Adrenal gland (tissue), 12 donors: Measurements from ENCODE around the gene API5. TPM values are rescaled to one million over a fixed set of nuclear protein-coding genes. Genes with fewer than 3 reads are reported as not detected.

Experiments
- DNase-seq, 7 donors: peaks; one replicate each; pipeline ENCODE4 v3.0.0-alpha.2; 2019 to 2020
- H3K27ac ChIP-seq, 5 donors: fragments of 200-600 bp; sonication (generic) in 4 of 5; 1 replicate in 3 of 5; 2 replicates in 2 of 5; pipeline versions ENCODE4 v1.5.1 to v1.8.0; 2016 to 2020; ENCODE audit warnings: mild to moderate bottlenecking in 1 of 5
- H3K27me3 ChIP-seq: fragments of 200-600 bp; 2 replicates; pipeline ENCODE4 v1.8.0; 2021
- H3K36me3 ChIP-seq, 2 donors: fragments of 200-600 bp; replicated peaks in 1 of 2; 1 replicate in 1 of 2; 2 replicates in 1 of 2; pipeline versions ENCODE4 v1.5.1 to v1.8.0; 2018 to 2022
- H3K4me1 ChIP-seq, 2 donors: fragments of 200-600 bp; replicated peaks in 1 of 2; 1 replicate in 1 of 2; 2 replicates in 1 of 2; pipeline versions ENCODE4 v1.5.1 to v1.8.0; 2018 to 2021
- H3K4me3 ChIP-seq, 4 donors: fragments of 200-600 bp; sonication (generic) in 3 of 4; one replicate each; pipeline ENCODE4 v1.5.1; 2016 to 2018
- H3K9me3 ChIP-seq, 3 donors: fragments of 200-600 bp; sonication (generic) in 1 of 3; replicated peaks in 1 of 3; 1 replicate in 2 of 3; 2 replicates in 1 of 3; pipeline versions ENCODE4 v1.5.1 to v1.8.0; 2016 to 2021
- CTCF ChIP-seq, 6 experiments: fragments of 450-650 bp in 4 of 6; fragments of 200-600 bp in 2 of 6; sonication (generic) in 1 of 6; IDR thresholded peaks; 1 replicate in 5 of 6; 2 replicates in 1 of 6; pipeline versions ENCODE4 v1.5.1 to v1.8.0; 2016 to 2021; ENCODE audit warnings: antibody characterized with exemption in 6 of 6, mild to moderate bottlenecking in 2 of 6, moderate library complexity in 1 of 6
- POLR2A ChIP-seq, 2 donors: fragments of 450-650 bp; IDR thresholded peaks; one replicate each; pipeline ENCODE4 v1.6.1; 2017; ENCODE audit warnings: antibody characterized with exemption in 2 of 2, mild to moderate bottlenecking in 2 of 2, moderate library complexity in 1 of 2
- WGBS, 4 donors: extraction: QIAGEN DNeasy Blood & Tissue Kit in 2 of 4; methylation state at CpG; one replicate each; pipeline versions ENCODE4 v1.1.5 to v1.1.7; 2013 to 2017; 5-methylcytosine and 5-hydroxymethylcytosine counted together
- intact Hi-C, 2 donors: fragments of 100-400 bp; cut with DNase I; formaldehyde crosslinking; loops; one replicate each; pipeline versions ENCODE4 v1.14.1 to v1.15.0; 2022 to 2023
- polyA plus RNA-seq, 3 donors: library from polyadenylated mRNA; stranded (reverse); fragments of 200-250 nt in 2 of 3; fragments of 350-450 nt in 1 of 3; fragmentation: Illumina TruSeq in 1 of 3; extraction: RNeasy Lipid Tissue Mini Kit (QIAGEN cat#74804) in 1 of 3; gene quantifications; one replicate each; pipeline ENCODE4 v1.2.3, GENCODE V29; 2013 to 2014
- total RNA-seq, 9 donors: library from RNA; depleted of rRNA in 4 of 9; stranded (reverse); fragments of >200 nt in 4 of 9; fragments of 120-200 nt in 1 of 9; fragmentation: NEBNext Ultra II Directional in 1 of 9; extraction: Animal tissue kit (Norgen Biotek cat#: 25700) in 1 of 9; gene quantifications; one replicate each; pipeline versions ENCODE4 v1.1.0 to v1.2.4, GENCODE V29; 2013 to 2023
- donor health status: healthy with polysubstance abuse.
- donor health status: Bipolar disorder and iron deficiency.
- donor health status: DM: yes; HTN: yes; CAD: no.
- donor health status: DM: no; HTN: no; CAD: no.
- donor health status: DM: no; HTN: no; CAD: no.
- donor health status: DM: yes; HTN: yes; CAD: no.

The API5 gene
- total and polyA plus RNA-seq, 12 donors: 15.5 to 118 (median 63.8) TPM

- Histone ChIP-seq H3K27ac (no peak overlapping the region), H3K4me1 (no peaks in the 10 kb centered on the region), H3K4me3 (no peak overlapping the region), H3K9me3 (no peaks in the 10 kb centered on the region), H3K36me3 (no peaks in the 10 kb centered on the region), H3K27me3 (no peaks in the 10 kb centered on the region)
- DNase-seq: no peak
- intact Hi-C loops: loop anchor here (5.0 to 10.0 kb wide), 2 partner anchors 514 to 521 kb away; no protein-coding TSS in a partner anchor
- 57 to 84% (median 64%) methylated on average over 4 of the region's 4 CpGs for WGBS, 4 donors
- no peak for TF ChIP-seq CTCF (IDR thresholded peaks at IDR 0.05)
- TF ChIP-seq POLR2A (IDR thresholded peaks at IDR 0.05): no peak
Measured at GRCh38 chr11:43285826-43286225, 26.0 kb upstream of the API5 start.

- Histone ChIP-seq H3K27me3 (no peaks in the 10 kb centered on the region), H3K4me1 (no peaks in the 10 kb centered on the region), H3K36me3 (no peaks in the 10 kb centered on the region), H3K27ac (no peak overlapping the region), H3K4me3 (no peak overlapping the region), H3K9me3 (no peaks in the 10 kb centered on the region)
- intact Hi-C loops: loop anchor here (5.0 to 10.0 kb wide), 2 partner anchors 517 to 525 kb away; no protein-coding TSS in a partner anchor
- no peak for DNase-seq
- TF ChIP-seq CTCF (IDR thresholded peaks at IDR 0.05): no peak
- no peak for TF ChIP-seq POLR2A (IDR thresholded peaks at IDR 0.05)
- WGBS, 4 donors: 88 to 98% (median 96%) methylated on average over 3 of the region's 3 CpGs
Measured at GRCh38 chr11:43289368-43289767, 22.4 kb upstream of the API5 start.

GRCh38 chr11:43298397-43298796 lies 13.4 kb upstream of the API5 start:
- no peak for TF ChIP-seq POLR2A (IDR thresholded peaks at IDR 0.05)
- TF ChIP-seq CTCF (IDR thresholded peaks at IDR 0.05): no peak
- no peaks in the 10 kb centered on the region for H3K9me3 ChIP-seq
- H3K36me3 ChIP-seq: no peaks in the 10 kb centered on the region
- 55 to 73% (median 70%) methylated on average over 7 of the region's 7 CpGs for WGBS, 4 donors
- H3K4me1 ChIP-seq: no peaks in the 10 kb centered on the region
- no peak overlapping the region for H3K4me3 ChIP-seq
- intact Hi-C loops: no loop called here
- H3K27me3 ChIP-seq: no peaks in the 10 kb centered on the region
- no peak overlapping the region for H3K27ac ChIP-seq
- DNase-seq: no peak

GRCh38 chr11:43315966-43316365 lies 4.2 kb downstream of the API5 start:
- peaks cover 0 to 27% of the 10 kb centered on the region in 2 donors for H3K36me3 ChIP-seq
- H3K9me3 ChIP-seq: no peaks in the 10 kb centered on the region
- no peak overlapping the region for H3K4me3 ChIP-seq
- TF ChIP-seq CTCF (IDR thresholded peaks at IDR 0.05): no peak
- H3K27me3 ChIP-seq: no peaks in the 10 kb centered on the region
- intact Hi-C loops: no loop called here
- H3K27ac ChIP-seq: no peak overlapping the region
- H3K4me1 ChIP-seq: peaks cover 7 to 20% of the 10 kb centered on the region in 2 donors
- DNase-seq: no peak
- 82 to 91% (median 86%) methylated on average over 2 of the region's 2 CpGs for WGBS, 4 donors
